Measurements from ENCODE around the gene TBATA. TPM values are rescaled to one million over a fixed set of nuclear protein-coding genes. Genes with fewer than 3 reads are reported as not detected.

Gene TBATA
- total RNA-seq, 1 experiment from 2014 or later: not detected

DNA sequence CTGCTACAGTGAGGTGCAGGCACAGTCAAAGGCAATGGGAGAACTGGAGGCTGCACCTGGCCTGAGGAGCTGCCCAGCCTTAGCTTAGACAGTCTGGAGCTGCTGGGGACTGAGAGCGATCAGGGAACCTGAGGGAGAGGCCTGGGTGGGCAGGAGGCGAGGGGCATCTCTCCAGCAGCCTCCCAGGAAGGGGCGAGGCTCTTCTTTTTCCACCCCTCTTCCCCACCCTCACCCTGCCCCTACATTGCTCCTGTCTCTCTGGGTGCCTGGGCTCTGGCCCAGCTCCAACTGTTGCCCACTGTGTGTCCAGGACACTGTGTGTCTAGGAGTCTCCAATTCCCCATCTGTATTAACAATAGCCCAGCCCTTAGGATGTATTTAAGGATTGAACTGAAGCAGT lies 36.9 kb downstream of the TBATA start:
- Histone ChIP-seq H3K27ac (ENCODE audit: low read length) (no peak overlapping the region), H2AFZ (ENCODE audit: low read length) (no peak overlapping the region), H4K20me1 (ENCODE audit: low read length) (no peaks in the 10 kb centered on the region), H3F3A (ENCODE audit: low read length, unreplicated experiment) (no peaks in the 10 kb centered on the region), H3K9me3 (ENCODE audit: low read length) (no peaks in the 10 kb centered on the region), H3K4me2 (ENCODE audit: low read length) (no peak overlapping the region), H3K79me2 (ENCODE audit: low read length) (no peaks in the 10 kb centered on the region), H3K36me3 (ENCODE audit: low read depth, low read length) (no peaks in the 10 kb centered on the region), H3K9ac (ENCODE audit: low read length) (no peak overlapping the region), H3K4me1 (ENCODE audit: insufficient read depth, low read length) (no peaks in the 10 kb centered on the region), H3K9me2 (replicated peaks; ENCODE audit: low read length) (no peaks in the 10 kb centered on the region), H3K4me3 (ENCODE audit: low read length) (no peak overlapping the region), H3K27me3 (ENCODE audit: low read length) (no peaks in the 10 kb centered on the region)
- TF ChIP-seq EZH2 (IDR thresholded peaks at IDR 0.05; ENCODE audit: low read length, unreplicated experiment) (no peak), EZH2phosphoT487 (IDR thresholded peaks at IDR 0.05; ENCODE audit: borderline replicate concordance, low read length) (no peak)
- TF ChIP-seq, protein P1, sequence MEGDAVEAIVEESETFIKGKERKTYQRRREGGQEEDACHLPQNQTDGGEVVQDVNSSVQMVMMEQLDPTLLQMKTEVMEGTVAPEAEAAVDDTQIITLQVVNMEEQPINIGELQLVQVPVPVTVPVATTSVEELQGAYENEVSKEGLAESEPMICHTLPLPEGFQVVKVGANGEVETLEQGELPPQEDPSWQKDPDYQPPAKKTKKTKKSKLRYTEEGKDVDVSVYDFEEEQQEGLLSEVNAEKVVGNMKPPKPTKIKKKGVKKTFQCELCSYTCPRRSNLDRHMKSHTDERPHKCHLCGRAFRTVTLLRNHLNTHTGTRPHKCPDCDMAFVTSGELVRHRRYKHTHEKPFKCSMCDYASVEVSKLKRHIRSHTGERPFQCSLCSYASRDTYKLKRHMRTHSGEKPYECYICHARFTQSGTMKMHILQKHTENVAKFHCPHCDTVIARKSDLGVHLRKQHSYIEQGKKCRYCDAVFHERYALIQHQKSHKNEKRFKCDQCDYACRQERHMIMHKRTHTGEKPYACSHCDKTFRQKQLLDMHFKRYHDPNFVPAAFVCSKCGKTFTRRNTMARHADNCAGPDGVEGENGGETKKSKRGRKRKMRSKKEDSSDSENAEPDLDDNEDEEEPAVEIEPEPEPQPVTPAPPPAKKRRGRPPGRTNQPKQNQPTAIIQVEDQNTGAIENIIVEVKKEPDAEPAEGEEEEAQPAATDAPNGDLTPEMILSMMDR (conservative IDR thresholded peaks at IDR 0.05; ENCODE audit: low read depth, low read length): no peak
- intact Hi-C loops (cut with micrococcal nuclease): no loop called here
- BruUV-seq (replicated peaks): no TSS peak
- no peak for ATAC-seq
- ChIA-PET POLR2A (ENCODE audit: unreplicated experiment) (no interaction called here), CTCF (no interaction called here)
- DNase-seq: no peak

DNA sequence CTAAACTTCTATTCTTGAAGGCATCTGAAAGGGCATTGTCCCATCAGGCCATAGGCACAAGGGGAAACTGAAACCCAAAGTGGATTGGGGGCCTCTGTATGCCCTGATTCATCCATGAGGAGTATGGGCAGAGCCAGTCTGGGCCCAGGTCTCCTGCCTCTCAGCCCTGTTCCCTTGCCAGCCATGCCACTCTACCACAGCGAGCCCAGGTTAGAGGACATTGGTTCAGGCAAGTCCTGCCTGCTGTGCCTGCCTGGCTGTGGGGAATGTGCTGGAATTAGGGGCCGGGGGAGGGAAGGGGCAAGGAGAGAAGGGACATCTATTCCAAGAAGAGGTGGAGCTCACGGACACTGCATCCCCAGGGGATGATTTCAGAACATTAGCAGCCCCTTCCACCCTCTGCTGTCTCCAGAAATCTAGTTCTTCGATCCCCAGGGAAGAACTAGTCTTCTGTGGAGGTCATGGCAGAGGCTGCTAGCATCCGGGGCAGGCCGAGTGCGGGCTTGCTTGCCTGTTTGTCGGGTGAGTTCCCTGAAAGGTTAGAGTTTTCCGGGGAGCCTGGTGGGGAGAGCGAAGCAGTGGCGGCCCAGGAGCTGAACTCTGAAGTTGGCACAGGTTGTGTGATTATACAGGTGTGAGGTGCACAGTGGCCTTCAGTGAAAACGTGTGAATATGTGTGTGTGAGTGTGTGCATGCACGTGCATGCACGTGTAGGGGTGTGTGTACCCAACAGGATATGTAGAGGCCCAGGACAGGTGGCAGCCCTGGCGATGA lies 37.8 kb downstream of the TBATA start:
- BruUV-seq (replicated peaks): no TSS peak

More for the DNA sequence above, 37.8 kb downstream of the TBATA start:
- H3K79me2 ChIP-seq (ENCODE audit: low read length): no peaks in the 10 kb centered on the region
- no peak overlapping the region for H3K9ac ChIP-seq (ENCODE audit: low read length)
- H3K36me3 ChIP-seq (ENCODE audit: low read depth, low read length): no peaks in the 10 kb centered on the region
- DNase-seq (no peak), ATAC-seq (no peak)
- no peaks in the 10 kb centered on the region for H3K4me1 ChIP-seq (ENCODE audit: insufficient read depth, low read length)
- no peak overlapping the region for H3K4me3 ChIP-seq (ENCODE audit: low read length)
- no peaks in the 10 kb centered on the region for H3K27me3 ChIP-seq (ENCODE audit: low read length)
- intact Hi-C loops (cut with micrococcal nuclease): no loop called here
- H3K9me2 ChIP-seq (replicated peaks; ENCODE audit: low read length): no peaks in the 10 kb centered on the region
- no peaks in the 10 kb centered on the region for H3F3A ChIP-seq (ENCODE audit: low read length, unreplicated experiment)
- TF ChIP-seq, protein P1 (conservative IDR thresholded peaks at IDR 0.05; ENCODE audit: low read depth, low read length): no peak
- TF ChIP-seq EZH2phosphoT487 (IDR thresholded peaks at IDR 0.05; ENCODE audit: borderline replicate concordance, low read length) (no peak), EZH2 (IDR thresholded peaks at IDR 0.05; ENCODE audit: low read length, unreplicated experiment) (no peak)
- no peaks in the 10 kb centered on the region for H3K9me3 ChIP-seq (ENCODE audit: low read length)
- no peak overlapping the region for H3K4me2 ChIP-seq (ENCODE audit: low read length)
- H2AFZ ChIP-seq (ENCODE audit: low read length): no peak overlapping the region
- ChIA-PET CTCF (no interaction called here), POLR2A (ENCODE audit: unreplicated experiment) (no interaction called here)
- no peaks in the 10 kb centered on the region for H4K20me1 ChIP-seq (ENCODE audit: low read length)
- no peak overlapping the region for H3K27ac ChIP-seq (ENCODE audit: low read length)

Measured in PC-3 (cell line).